ENCODE results near the gene ANKK1.

The ANKK1 gene

GRCh38 chr11:113415343-113415742, 27.8 kb downstream of the ANKK1 start:
- no peak overlapping the region for H3K4me3 Mint-ChIP-seq
- no peaks in the 10 kb centered on the region for H3K9me3 Mint-ChIP-seq
- DNase-seq (ENCODE audit: low spot score in 2 of 2) (no peak), ATAC-seq (no peak)
- no peaks in the 10 kb centered on the region for H3K4me1 Mint-ChIP-seq
- no peak overlapping the region for H3K27ac Mint-ChIP-seq
- H3K36me3 Mint-ChIP-seq = no peaks in the 10 kb centered on the region

GRCh38 chr11:113417428-113417827, 29.8 kb downstream of the ANKK1 start:
- H3K27ac Mint-ChIP-seq = no peak overlapping the region
- DNase-seq (ENCODE audit: low spot score in 2 of 2) = no peak
- no peaks in the 10 kb centered on the region for H3K9me3 Mint-ChIP-seq
- H3K4me1 Mint-ChIP-seq = no peaks in the 10 kb centered on the region
- no peak for ATAC-seq
- H3K4me3 Mint-ChIP-seq = no peak overlapping the region
- H3K36me3 Mint-ChIP-seq = no peaks in the 10 kb centered on the region

GRCh38 chr11:113419454-113420003, 31.9 kb downstream of the ANKK1 start:
- H3K36me3 Mint-ChIP-seq = no peaks in the 10 kb centered on the region
- no peak overlapping the region for H3K4me3 Mint-ChIP-seq
- no peaks in the 10 kb centered on the region for H3K9me3 Mint-ChIP-seq
- H3K4me1 Mint-ChIP-seq = no peaks in the 10 kb centered on the region
- no peak overlapping the region for H3K27ac Mint-ChIP-seq
- no peak for DNase-seq (ENCODE audit: low spot score in 2 of 2)
- no peak for ATAC-seq

- no peaks in the 10 kb centered on the region for H3K36me3 Mint-ChIP-seq
- no peaks in the 10 kb centered on the region for H3K9me3 Mint-ChIP-seq
- H3K4me3 Mint-ChIP-seq = no peak overlapping the region
- no peaks in the 10 kb centered on the region for H3K4me1 Mint-ChIP-seq
- ATAC-seq (no peak), DNase-seq (ENCODE audit: low spot score in 2 of 2) (no peak)
- no peak overlapping the region for H3K27ac Mint-ChIP-seq
Observed at GRCh38 chr11:113420808-113421207, 33.2 kb downstream of the ANKK1 start.

GRCh38 chr11:113426686-113427085, 39.1 kb downstream of the ANKK1 start:
- no peak overlapping the region for H3K27ac Mint-ChIP-seq
- no peaks in the 10 kb centered on the region for H3K36me3 Mint-ChIP-seq
- H3K4me1 Mint-ChIP-seq = no peaks in the 10 kb centered on the region
- ATAC-seq (no peak), DNase-seq (ENCODE audit: low spot score in 2 of 2) (no peak)
- H3K4me3 Mint-ChIP-seq = no peak overlapping the region
- no peaks in the 10 kb centered on the region for H3K9me3 Mint-ChIP-seq

- ATAC-seq (no peak), DNase-seq (ENCODE audit: low spot score in 2 of 2) (no peak)
- no peak overlapping the region for H3K4me3 Mint-ChIP-seq
Observed at GRCh38 chr11:113431746-113432145, 44.2 kb downstream of the ANKK1 start.

GRCh38 chr11:113435190-113435968, 47.8 kb downstream of the ANKK1 start:
- Mint-ChIP-seq H3K9me3 (no peaks in the 10 kb centered on the region), H3K4me3 (no peak overlapping the region), H3K4me1 (no peaks in the 10 kb centered on the region), H3K36me3 (no peaks in the 10 kb centered on the region), H3K27ac (no peak overlapping the region)
- ATAC-seq (no peak), DNase-seq (ENCODE audit: low spot score in 2 of 2) (no peak)

More at GRCh38 chr11:113431746-113432145, 44.2 kb downstream of the ANKK1 start:
- Mint-ChIP-seq H3K27ac (no peak overlapping the region), H3K4me1 (no peaks in the 10 kb centered on the region), H3K9me3 (no peaks in the 10 kb centered on the region), H3K36me3 (no peaks in the 10 kb centered on the region)

- no peaks in the 10 kb centered on the region for H3K4me1 Mint-ChIP-seq
- H3K9me3 Mint-ChIP-seq = no peaks in the 10 kb centered on the region
- H3K27ac Mint-ChIP-seq = no peak overlapping the region
- no peak overlapping the region for H3K4me3 Mint-ChIP-seq
- DNase-seq (ENCODE audit: low spot score in 2 of 2) (no peak), ATAC-seq (no peak)
- no peaks in the 10 kb centered on the region for H3K36me3 Mint-ChIP-seq
Observed at GRCh38 chr11:113436672-113437252, 49.2 kb downstream of the ANKK1 start.

- H3K4me3 Mint-ChIP-seq = no peak overlapping the region
- peaks cover under 1% of the 10 kb centered on the region for H3K4me1 Mint-ChIP-seq
- ATAC-seq = no peak
- no peaks in the 10 kb centered on the region for H3K36me3 Mint-ChIP-seq
- H3K27ac Mint-ChIP-seq = no peak overlapping the region
- no peak for DNase-seq (ENCODE audit: low spot score in 2 of 2)
- H3K9me3 Mint-ChIP-seq = no peaks in the 10 kb centered on the region
Observed at GRCh38 chr11:113440816-113441215, 53.2 kb downstream of the ANKK1 start.

GRCh38 chr11:113444502-113445123, 57.0 kb downstream of the ANKK1 start:
- no peak overlapping the region for H3K4me3 Mint-ChIP-seq
- H3K36me3 Mint-ChIP-seq = no peaks in the 10 kb centered on the region
- H3K9me3 Mint-ChIP-seq = no peaks in the 10 kb centered on the region
- DNase-seq (ENCODE audit: low spot score in 2 of 2) = no peak
- no peak overlapping the region for H3K27ac Mint-ChIP-seq
- H3K4me1 Mint-ChIP-seq = peaks cover 15% of the 10 kb centered on the region
- no peak for ATAC-seq

GRCh38 chr11:113446112-113446511, 58.5 kb downstream of the ANKK1 start:
- H3K27ac Mint-ChIP-seq = no peak overlapping the region
- peak overlapping the region; percentile 19 for H3K4me3 Mint-ChIP-seq
- H3K36me3 Mint-ChIP-seq = no peaks in the 10 kb centered on the region
- H3K4me1 Mint-ChIP-seq = peaks cover 15% of the 10 kb centered on the region
- ATAC-seq = peak; percentile 84
- peak in 1 of 2 donors; percentile 66 for DNase-seq (ENCODE audit: low spot score in 2 of 2)
- H3K9me3 Mint-ChIP-seq = no peaks in the 10 kb centered on the region

- peaks cover 15% of the 10 kb centered on the region for H3K4me1 Mint-ChIP-seq
- DNase-seq (ENCODE audit: low spot score in 2 of 2) = no peak
- H3K4me3 Mint-ChIP-seq = no peak overlapping the region
- no peaks in the 10 kb centered on the region for H3K9me3 Mint-ChIP-seq
- H3K36me3 Mint-ChIP-seq = no peaks in the 10 kb centered on the region
- ATAC-seq = no peak
- H3K27ac Mint-ChIP-seq = no peak overlapping the region
Observed at GRCh38 chr11:113446938-113447337, 59.4 kb downstream of the ANKK1 start.

- H3K4me1 Mint-ChIP-seq = peaks cover 15% of the 10 kb centered on the region
- peak; percentile 50 for ATAC-seq
- no peaks in the 10 kb centered on the region for H3K36me3 Mint-ChIP-seq
- no peak overlapping the region for H3K27ac Mint-ChIP-seq
- no peaks in the 10 kb centered on the region for H3K9me3 Mint-ChIP-seq
- no peak overlapping the region for H3K4me3 Mint-ChIP-seq
- no peak for DNase-seq (ENCODE audit: low spot score in 2 of 2)
Observed at GRCh38 chr11:113447621-113448315, 60.2 kb downstream of the ANKK1 start.

GRCh38 chr11:113448316-113448677, 60.7 kb downstream of the ANKK1 start:
- Mint-ChIP-seq H3K4me3 (no peak overlapping the region), H3K36me3 (no peaks in the 10 kb centered on the region), H3K9me3 (no peaks in the 10 kb centered on the region), H3K27ac (no peak overlapping the region), H3K4me1 (peaks cover 15% of the 10 kb centered on the region)
- ATAC-seq (no peak), DNase-seq (ENCODE audit: low spot score in 2 of 2) (no peak)

GRCh38 chr11:113449743-113450142, 62.2 kb downstream of the ANKK1 start:
- H3K27ac Mint-ChIP-seq = no peak overlapping the region
- DNase-seq (ENCODE audit: low spot score in 2 of 2) = no peak
- H3K4me3 Mint-ChIP-seq = no peak overlapping the region
- no peaks in the 10 kb centered on the region for H3K9me3 Mint-ChIP-seq
- no peaks in the 10 kb centered on the region for H3K36me3 Mint-ChIP-seq
- H3K4me1 Mint-ChIP-seq = peaks cover 15% of the 10 kb centered on the region
- ATAC-seq = no peak
